H1 (cell line): ENCODE measurements around the gene HLA-DPB1. TPM values are rescaled to one million over a fixed set of nuclear protein-coding genes. Genes with fewer than 3 reads are reported as not detected.

Experiments used
- BACH1 ChIP-seq: IDR thresholded peaks from 2 replicates; pipeline ENCODE4 v1.6.1; 2012; ENCODE audit warnings: low read length, improper control_type of control experiment
- HDAC2 ChIP-seq, 2 experiments: fragments of 300-600 bp in 1 of 2; sonication (generic) in 1 of 2; IDR thresholded peaks; 2 replicates each; pipeline ENCODE4 v1.6.1; 2011 to 2012; ENCODE audit warnings: low read depth in 2 of 2, low read length in 2 of 2, mild to moderate bottlenecking in 2 of 2, moderate library complexity in 2 of 2, borderline replicate concordance in 1 of 2, inconsistent platforms in 1 of 2
- RXRA ChIP-seq: IDR thresholded peaks from 2 replicates; pipeline ENCODE4 v1.6.1; 2011; ENCODE audit warnings: low read depth, mild to moderate bottlenecking, low read length, moderate library complexity; ENCODE audit not compliant: insufficient read depth
- SAP30 ChIP-seq: fragments of 300-600 bp; sonication (generic); IDR thresholded peaks from 2 replicates; pipeline ENCODE4 v1.7.1; 2012; ENCODE audit warnings: low read length, moderate library complexity, mild to moderate bottlenecking, inconsistent platforms; ENCODE audit not compliant: insufficient read depth, insufficient replicate concordance
- SIN3A ChIP-seq, 2 experiments: IDR thresholded peaks in 1 of 2; conservative IDR thresholded peaks in 1 of 2; 2 replicates each; pipeline ENCODE4 v1.6.1; 2011 to 2012; ENCODE audit warnings: low read length in 2 of 2, improper control_type of control experiment in 1 of 2, low read depth in 1 of 2, mild to moderate bottlenecking in 1 of 2
- SP1 ChIP-seq: IDR thresholded peaks from 2 replicates; pipeline ENCODE4 v1.6.1; 2011; ENCODE audit warnings: low read depth, low read length
- SUZ12 ChIP-seq: fragments of 200-600 bp; sonication (generic); IDR thresholded peaks from 2 replicates; pipeline ENCODE4 v1.6.1; 2012; ENCODE audit warnings: mild to moderate bottlenecking, inconsistent platforms, low read length, moderate library complexity, mixed read lengths
- polyA plus RNA-seq, 7 experiments: library from polyadenylated mRNA; depleted of rRNA in 3 of 7; stranded (reverse) in 5 of 7; unstranded in 2 of 7; fragments of >200 nt in 5 of 7; fragments of 200-250 nt in 2 of 7; gene quantifications; 1 replicate in 5 of 7; 2 replicates in 1 of 7; 4 replicates in 1 of 7; pipeline versions ENCODE4 v1.2.1 to v1.2.3, GENCODE V29; 2011 to 2013; ENCODE audit warnings: missing spikeins in 2 of 7, mixed read lengths in 2 of 7
- total RNA-seq: library from RNA; stranded (reverse); fragmentation: NEBNext Ultra II Directional; extraction: Animal tissue kit (Norgen Biotek cat#: 25700); gene quantifications from 2 replicates; pipeline ENCODE4 v1.2.1, GENCODE V29; 2021
- TF ChIP-seq, protein P1 (sequence below): IDR thresholded peaks from 2 replicates; pipeline ENCODE4 v1.6.1; 2012; ENCODE audit warnings: inconsistent platforms

The HLA-DPB1 gene
- total and polyA plus RNA-seq, 2 of the 8 experiments (the other 6 are each of a cell fraction or from before 2014, with no cell fraction given): 32.3 to 58.8 TPM

GRCh38 chr6:33116841-33117711 is 41.3 kb downstream of the HLA-DPB1 start (continued):
- TF ChIP-seq SIN3A (conservative IDR thresholded peaks at IDR 0.05 in 1 of 2, IDR thresholded peaks at IDR 0.05 in 1 of 2; ENCODE audit: low read depth in 1 of 2, low read length in 2 of 2) (peak in 1 of 2 experiments; percentile 66; a peak in 3 of 4 replicates), HDAC2 (IDR thresholded peaks at IDR 0.05; ENCODE audit: borderline replicate concordance in 1 of 2, low read depth in 2 of 2, low read length in 2 of 2) (peak in 1 of 2 experiments; percentile 37; a peak in 1 of 4 replicates), BACH1 (peak; percentile 22; the same call in 1 of the 2 replicates), RXRA (no peak), SAP30 (peak; percentile 90), SUZ12 (no peak), SP1 (no peak)
- TF ChIP-seq, protein P1, sequence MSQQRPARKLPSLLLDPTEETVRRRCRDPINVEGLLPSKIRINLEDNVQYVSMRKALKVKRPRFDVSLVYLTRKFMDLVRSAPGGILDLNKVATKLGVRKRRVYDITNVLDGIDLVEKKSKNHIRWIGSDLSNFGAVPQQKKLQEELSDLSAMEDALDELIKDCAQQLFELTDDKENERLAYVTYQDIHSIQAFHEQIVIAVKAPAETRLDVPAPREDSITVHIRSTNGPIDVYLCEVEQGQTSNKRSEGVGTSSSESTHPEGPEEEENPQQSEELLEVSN: peak; percentile 24; the same call in 1 of the 2 replicates
